Measurements from ENCODE around the gene ULBP1. TPM values are rescaled to one million over a fixed set of nuclear protein-coding genes. Genes with fewer than 3 reads are reported as not detected.
A peak's percentile ranks its signal among the peaks of the same experiment; 100 is the strongest.
"Not testable (repeated sequence)": the region's sequence is repeated elsewhere in the genome, so short reads cannot be mapped to it uniquely, and the experiment has no call there.

The ULBP1 gene
- total RNA-seq, 1 experiment from 2014 or later, result 3.1 TPM

DNA sequence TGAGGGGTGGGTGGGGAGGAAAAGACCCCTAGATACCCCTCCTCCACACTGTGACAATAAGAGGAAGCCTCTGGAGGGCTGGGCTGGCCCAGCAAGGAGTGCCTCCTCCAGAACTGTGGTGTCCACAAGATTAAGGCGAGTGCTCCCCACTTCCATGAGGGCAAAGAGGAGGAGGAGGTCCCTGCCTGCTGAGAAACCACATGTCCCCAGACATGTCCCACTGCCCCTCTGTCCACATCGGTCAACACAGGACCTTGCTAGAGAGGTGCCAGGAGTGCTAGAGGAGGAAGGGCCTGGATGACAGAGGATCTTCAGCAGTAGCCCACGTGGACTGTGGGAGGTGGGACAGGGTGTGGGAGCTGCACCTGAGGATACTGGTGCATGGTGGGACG, 43.9 kb upstream of the ULBP1 start:
- H3K27ac ChIP-seq (ENCODE audit: low read length), result no peak overlapping the region
- no TSS peak for BruUV-seq (replicated peaks)
- in situ Hi-C loops (cut with HindIII; ENCODE audit: low pct_unique_long_range_greater_than_20kb, low sequenced_read_pairs) (no loop called here), intact Hi-C loops (cut with micrococcal nuclease; ENCODE audit: unreplicated experiment) (loop anchor here (10.0 kb wide), 1 partner anchor 55 kb away; the partner anchor contains the start of gene LRP11)
- no peaks in the 10 kb centered on the region for H3K27me3 ChIP-seq (ENCODE audit: control insufficient read depth, insufficient read depth, low read length)
- no peaks in the 10 kb centered on the region for H3K9me3 ChIP-seq (ENCODE audit: control insufficient read depth, insufficient read depth, low read depth, low read length)
- ATAC-seq, result no peak
- DNase-seq (ENCODE audit: low read depth, low spot score), result no peak
- POLR2A ChIA-PET, result interaction anchor here (0.6 kb wide), 1 partner anchor 25 kb away, joined by 3 read pairs; no protein-coding TSS in a partner anchor
- no peaks in the 10 kb centered on the region for H3K4me1 ChIP-seq (ENCODE audit: control insufficient read depth, insufficient read depth, low read length)
- TF ChIP-seq, protein P1, sequence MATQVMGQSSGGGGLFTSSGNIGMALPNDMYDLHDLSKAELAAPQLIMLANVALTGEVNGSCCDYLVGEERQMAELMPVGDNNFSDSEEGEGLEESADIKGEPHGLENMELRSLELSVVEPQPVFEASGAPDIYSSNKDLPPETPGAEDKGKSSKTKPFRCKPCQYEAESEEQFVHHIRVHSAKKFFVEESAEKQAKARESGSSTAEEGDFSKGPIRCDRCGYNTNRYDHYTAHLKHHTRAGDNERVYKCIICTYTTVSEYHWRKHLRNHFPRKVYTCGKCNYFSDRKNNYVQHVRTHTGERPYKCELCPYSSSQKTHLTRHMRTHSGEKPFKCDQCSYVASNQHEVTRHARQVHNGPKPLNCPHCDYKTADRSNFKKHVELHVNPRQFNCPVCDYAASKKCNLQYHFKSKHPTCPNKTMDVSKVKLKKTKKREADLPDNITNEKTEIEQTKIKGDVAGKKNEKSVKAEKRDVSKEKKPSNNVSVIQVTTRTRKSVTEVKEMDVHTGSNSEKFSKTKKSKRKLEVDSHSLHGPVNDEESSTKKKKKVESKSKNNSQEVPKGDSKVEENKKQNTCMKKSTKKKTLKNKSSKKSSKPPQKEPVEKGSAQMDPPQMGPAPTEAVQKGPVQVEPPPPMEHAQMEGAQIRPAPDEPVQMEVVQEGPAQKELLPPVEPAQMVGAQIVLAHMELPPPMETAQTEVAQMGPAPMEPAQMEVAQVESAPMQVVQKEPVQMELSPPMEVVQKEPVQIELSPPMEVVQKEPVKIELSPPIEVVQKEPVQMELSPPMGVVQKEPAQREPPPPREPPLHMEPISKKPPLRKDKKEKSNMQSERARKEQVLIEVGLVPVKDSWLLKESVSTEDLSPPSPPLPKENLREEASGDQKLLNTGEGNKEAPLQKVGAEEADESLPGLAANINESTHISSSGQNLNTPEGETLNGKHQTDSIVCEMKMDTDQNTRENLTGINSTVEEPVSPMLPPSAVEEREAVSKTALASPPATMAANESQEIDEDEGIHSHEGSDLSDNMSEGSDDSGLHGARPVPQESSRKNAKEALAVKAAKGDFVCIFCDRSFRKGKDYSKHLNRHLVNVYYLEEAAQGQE (IDR thresholded peaks at IDR 0.05; ENCODE audit: insufficient read depth in 1 of 2, low read depth in 2 of 2, low read length in 1 of 2), result no peak
- TF ChIP-seq SIN3A (IDR thresholded peaks at IDR 0.05; ENCODE audit: borderline replicate concordance, insufficient read depth, low read depth, low read length) (no peak), POLR2AphosphoS5 (IDR thresholded peaks at IDR 0.05; ENCODE audit: low read depth, low read length) (no peak), TCF7L2 (IDR thresholded peaks at IDR 0.05; ENCODE audit: low read depth, low read length) (no peak)
- TF ChIP-seq, protein P2, sequence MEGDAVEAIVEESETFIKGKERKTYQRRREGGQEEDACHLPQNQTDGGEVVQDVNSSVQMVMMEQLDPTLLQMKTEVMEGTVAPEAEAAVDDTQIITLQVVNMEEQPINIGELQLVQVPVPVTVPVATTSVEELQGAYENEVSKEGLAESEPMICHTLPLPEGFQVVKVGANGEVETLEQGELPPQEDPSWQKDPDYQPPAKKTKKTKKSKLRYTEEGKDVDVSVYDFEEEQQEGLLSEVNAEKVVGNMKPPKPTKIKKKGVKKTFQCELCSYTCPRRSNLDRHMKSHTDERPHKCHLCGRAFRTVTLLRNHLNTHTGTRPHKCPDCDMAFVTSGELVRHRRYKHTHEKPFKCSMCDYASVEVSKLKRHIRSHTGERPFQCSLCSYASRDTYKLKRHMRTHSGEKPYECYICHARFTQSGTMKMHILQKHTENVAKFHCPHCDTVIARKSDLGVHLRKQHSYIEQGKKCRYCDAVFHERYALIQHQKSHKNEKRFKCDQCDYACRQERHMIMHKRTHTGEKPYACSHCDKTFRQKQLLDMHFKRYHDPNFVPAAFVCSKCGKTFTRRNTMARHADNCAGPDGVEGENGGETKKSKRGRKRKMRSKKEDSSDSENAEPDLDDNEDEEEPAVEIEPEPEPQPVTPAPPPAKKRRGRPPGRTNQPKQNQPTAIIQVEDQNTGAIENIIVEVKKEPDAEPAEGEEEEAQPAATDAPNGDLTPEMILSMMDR (IDR thresholded peaks at IDR 0.05), result no peak
- H3K4me3 ChIP-seq (ENCODE audit: low read depth in 2 of 2, low read length in 2 of 2), result no peak overlapping the region
- CTCF ChIA-PET, result no interaction called here
- no peaks in the 10 kb centered on the region for H3K36me3 ChIP-seq (ENCODE audit: control insufficient read depth, insufficient read depth, low read length)

DNA sequence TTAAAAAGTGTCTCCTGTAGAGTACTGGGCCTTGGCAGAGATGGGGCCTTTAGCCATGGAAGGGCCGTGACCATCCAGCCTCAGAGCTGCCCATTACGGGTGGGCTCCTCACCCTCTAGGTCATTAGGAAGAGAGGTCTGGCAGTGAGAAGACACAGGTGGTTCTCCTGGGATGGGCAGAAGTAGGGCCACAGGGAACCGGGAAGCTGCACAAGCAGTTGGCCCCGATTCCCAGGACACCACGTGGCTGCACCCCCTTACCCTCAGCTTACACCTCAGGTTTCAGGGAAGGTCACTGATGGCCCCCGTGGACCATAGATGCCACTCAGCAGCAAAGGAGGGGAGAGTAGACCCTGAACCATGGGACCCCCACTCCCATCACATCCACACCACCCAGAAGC, 42.4 kb upstream of the ULBP1 start:
- TF ChIP-seq, protein P2 (IDR thresholded peaks at IDR 0.05), result no peak
- no peak for TF ChIP-seq SIN3A (IDR thresholded peaks at IDR 0.05; ENCODE audit: borderline replicate concordance, insufficient read depth, low read depth, low read length)
- in situ Hi-C loops (cut with HindIII; ENCODE audit: low pct_unique_long_range_greater_than_20kb, low sequenced_read_pairs) (no loop called here), intact Hi-C loops (cut with micrococcal nuclease; ENCODE audit: unreplicated experiment) (loop anchor here (10.0 kb wide), 1 partner anchor 57 kb away; the partner anchor contains the start of gene LRP11)
- no peak for ATAC-seq
- no peaks in the 10 kb centered on the region for H3K27me3 ChIP-seq (ENCODE audit: control insufficient read depth, insufficient read depth, low read length)
- POLR2A ChIA-PET, result no interaction called here
- H3K4me1 ChIP-seq (ENCODE audit: control insufficient read depth, insufficient read depth, low read length), result 0 out of 2 replicates have a peak, but pooled peaks cover 1% of the 10 kb centered on the region
- DNase-seq (ENCODE audit: low read depth, low spot score), result no peak
- H3K36me3 ChIP-seq (ENCODE audit: control insufficient read depth, insufficient read depth, low read length), result no peaks in the 10 kb centered on the region
- CTCF ChIA-PET, result no interaction called here
- no peaks in the 10 kb centered on the region for H3K9me3 ChIP-seq (ENCODE audit: control insufficient read depth, insufficient read depth, low read depth, low read length)
- no peak overlapping the region for H3K4me3 ChIP-seq (ENCODE audit: low read depth in 2 of 2, low read length in 2 of 2)
- no peak overlapping the region for H3K27ac ChIP-seq (ENCODE audit: low read length)
- no TSS peak for BruUV-seq (replicated peaks)

DNA sequence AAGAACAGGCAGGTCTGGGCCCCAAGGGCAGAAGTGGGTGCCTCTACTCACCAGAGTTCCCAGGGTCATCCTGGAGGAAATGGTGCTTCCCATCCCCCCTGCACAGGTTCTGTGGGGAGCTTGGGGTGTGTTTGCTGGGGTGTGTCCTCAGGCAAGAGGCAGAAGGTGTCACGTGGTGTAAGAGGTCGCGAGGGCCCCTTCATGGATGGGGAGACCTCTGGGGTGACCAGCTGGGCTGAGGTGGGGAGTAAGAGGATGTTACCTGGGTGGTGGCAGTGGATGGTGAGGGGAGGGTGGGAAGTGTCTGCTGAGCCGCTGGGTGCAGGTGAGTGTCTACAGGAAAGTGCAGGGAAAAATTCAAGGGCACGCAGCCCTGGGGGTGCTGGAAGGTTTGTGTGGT, 41.7 kb upstream of the ULBP1 start:
- peak overlapping the region in 1 of 2 experiments; percentile 75; a peak in 1 of 4 replicates for H3K4me3 ChIP-seq (ENCODE audit: low read depth in 2 of 2, low read length in 2 of 2)
- intact Hi-C loops (cut with micrococcal nuclease; ENCODE audit: unreplicated experiment), result loop anchor here (10.0 kb wide), 1 partner anchor 57 kb away; the partner anchor contains the start of gene LRP11
- in situ Hi-C loops (cut with HindIII; ENCODE audit: low pct_unique_long_range_greater_than_20kb, low sequenced_read_pairs); H3K27me3 ChIP-seq (ENCODE audit: control insufficient read depth, insufficient read depth, low read length); H3K36me3 ChIP-seq (ENCODE audit: control insufficient read depth, insufficient read depth, low read length); H3K4me1 ChIP-seq (ENCODE audit: control insufficient read depth, insufficient read depth, low read length); ATAC-seq; BruUV-seq (replicated peaks); POLR2A ChIA-PET; H3K9me3 ChIP-seq (ENCODE audit: control insufficient read depth, insufficient read depth, low read depth, low read length); DNase-seq (ENCODE audit: low read depth, low spot score); H3K27ac ChIP-seq (ENCODE audit: low read length): not testable (repeated sequence)
- CTCF ChIA-PET, result interaction anchor here (0.7 kb wide), 1 partner anchor 322 kb away, joined by 4 read pairs; no protein-coding TSS in a partner anchor
